HG03159 (cell line): ENCODE results near the gene PANX1.
A peak's percentile ranks its signal among the peaks of the same experiment; 100 is the strongest.

ENCODE experiments used
- ATAC-seq: cut with Tn5 transposase; IDR thresholded peaks from one replicate; pipeline ENCODE4 v1.9.1; 2021; ENCODE audit warnings: mild to moderate bottlenecking, moderate library complexity; ENCODE audit not compliant: unreplicated experiment

The PANX1 gene

GRCh38 chr11:94128291-94128745, 323 bp upstream of the PANX1 start:
- peak; percentile 27 for ATAC-seq

- no peak for ATAC-seq
Observed at GRCh38 chr11:94129512-94130297, 1.1 kb downstream of the PANX1 start.

GRCh38 chr11:94130298-94131046, 1.8 kb downstream of the PANX1 start:
- no peak for ATAC-seq

- ATAC-seq, result no peak
Observed at GRCh38 chr11:94131047-94131717, 2.5 kb downstream of the PANX1 start.

- no peak for ATAC-seq
Observed at GRCh38 chr11:94131718-94132115, 3.1 kb downstream of the PANX1 start.

- no peak for ATAC-seq
Observed at GRCh38 chr11:94132152-94132558, 3.5 kb downstream of the PANX1 start.

- ATAC-seq, result no peak
Observed at GRCh38 chr11:94132823-94133408, 4.3 kb downstream of the PANX1 start.

- ATAC-seq, result no peak
Observed at GRCh38 chr11:94133752-94134151, 5.1 kb downstream of the PANX1 start.

GRCh38 chr11:94134651-94135512, 6.2 kb downstream of the PANX1 start:
- ATAC-seq, result peak; percentile 50

- ATAC-seq, result no peak
Observed at GRCh38 chr11:94139416-94139815, 10.8 kb downstream of the PANX1 start.

- no peak for ATAC-seq
Observed at GRCh38 chr11:94140154-94140655, 11.6 kb downstream of the PANX1 start.

GRCh38 chr11:94141511-94142307, 13.1 kb downstream of the PANX1 start:
- no peak for ATAC-seq

GRCh38 chr11:94142308-94143281, 14.0 kb downstream of the PANX1 start:
- no peak for ATAC-seq

- no peak for ATAC-seq
Observed at GRCh38 chr11:94144216-94144615, 15.6 kb downstream of the PANX1 start.

GRCh38 chr11:94144664-94145063, 16.0 kb downstream of the PANX1 start:
- ATAC-seq, result no peak

- ATAC-seq, result no peak
Observed at GRCh38 chr11:94145431-94145830, 16.8 kb downstream of the PANX1 start.

- no peak for ATAC-seq
Observed at GRCh38 chr11:94145916-94146315, 17.3 kb downstream of the PANX1 start.

GRCh38 chr11:94147433-94147845, 18.8 kb downstream of the PANX1 start:
- ATAC-seq, result no peak
